Endothelial cell of umbilical vein (primary cell): ENCODE measurements around the gene APP. TPM values are rescaled to one million over a fixed set of nuclear protein-coding genes. Genes with fewer than 3 reads are reported as not detected.

Experiments used
- BruUV-seq: library from RNA; stranded (reverse); fragments of 400-500 nt; replicated peaks from 2 replicates; lab custom pipeline; 2021; lab: Mats Ljungman, UMichigan
- CTCF ChIA-PET: fragments of 300-600, 350-600 bp; sonication (Branson Sonifier 250); formaldehyde crosslinking; loops from one replicate; lab custom pipeline; 2021; ENCODE audit warnings: antibody characterized with exemption, inconsistent platforms; lab: Charles Lee
- POLR2A ChIA-PET: fragments of 300-600, 350-600 bp; sonication (Branson Sonifier 250); formaldehyde crosslinking; loops from one replicate; lab custom pipeline; 2021; ENCODE audit warnings: antibody characterized with exemption, inconsistent platforms; lab: Charles Lee
- DNase-seq: peaks from one replicate; pipeline ENCODE4 v3.0.0-alpha.2; 2011; ENCODE audit warnings: low read depth, low spot score
- FAIRE-seq: peaks from 2 replicates; lab custom pipeline; 2011; peaks lifted over from hg19 to GRCh38; lab: Jason Lieb, UNC
- H2AFZ ChIP-seq: 2 replicates; pipeline ENCODE4 v1.6.0; 2012; ENCODE audit warnings: low read depth, low read length, control low read depth, inconsistent platforms
- H3K27ac ChIP-seq: 2 replicates; pipeline ENCODE4 v1.5.1; 2011; ENCODE audit warnings: low read depth, mild to moderate bottlenecking, control low read depth, low read length, moderate library complexity; ENCODE audit not compliant: insufficient read depth
- H3K27me3 ChIP-seq, 2 experiments: 2 replicates each; pipeline versions ENCODE4 v1.6.0 to v1.6.1; 2011; ENCODE audit warnings: low read length in 2 of 2, mixed read lengths in 1 of 2; ENCODE audit not compliant: control insufficient read depth in 2 of 2, insufficient read depth in 2 of 2
- H3K36me3 ChIP-seq, 2 experiments: 2 replicates in 1 of 2; 3 replicates in 1 of 2; pipeline ENCODE4 v1.5.1; 2011; ENCODE audit warnings: low read length in 2 of 2, mild to moderate bottlenecking in 1 of 2, moderate library complexity in 1 of 2; ENCODE audit not compliant: control insufficient read depth in 2 of 2, insufficient read depth in 2 of 2; ENCODE audit errors: extremely low read depth in 1 of 2
- H3K4me1 ChIP-seq: 3 replicates; pipeline ENCODE4 v1.5.1; 2011; ENCODE audit warnings: mild to moderate bottlenecking, low read length; ENCODE audit not compliant: control insufficient read depth, insufficient read depth; ENCODE audit errors: extremely low read depth
- H3K4me2 ChIP-seq: 2 replicates; pipeline ENCODE4 v1.6.1; 2011; ENCODE audit warnings: low read length, control low read depth, mixed read lengths; ENCODE audit not compliant: insufficient read depth
- H3K4me3 ChIP-seq, 3 experiments: fragments of 200-600 bp in 1 of 3; sonication (generic), shearing (Covaris generic) in 1 of 3; replicated peaks in 1 of 3; 2 replicates each; pipeline ENCODE4 v1.5.1; 2011 to 2016; ENCODE audit warnings: control low read depth in 3 of 3, low read length in 3 of 3, mild to moderate bottlenecking in 2 of 3, inconsistent platforms in 1 of 3, low read depth in 1 of 3, moderate library complexity in 1 of 3; ENCODE audit not compliant: insufficient read depth in 1 of 3
- H3K79me2 ChIP-seq: 2 replicates; pipeline ENCODE4 v1.6.0; 2012; ENCODE audit warnings: low read length, inconsistent platforms; ENCODE audit not compliant: control insufficient read depth, insufficient read depth
- H3K9ac ChIP-seq: replicated peaks from 2 replicates; pipeline ENCODE3; 2011; ENCODE audit warnings: low read length, control low read depth; ENCODE audit not compliant: insufficient read depth; ENCODE audit errors: extremely low read depth
- H3K9me1 ChIP-seq: replicated peaks from 3 replicates; pipeline ENCODE4 v1.6.0; 2011; ENCODE audit warnings: mild to moderate bottlenecking, low read length; ENCODE audit not compliant: control insufficient read depth, insufficient read depth; ENCODE audit errors: extremely low read depth
- H3K9me3 ChIP-seq: replicated peaks from 2 replicates; pipeline ENCODE4 v1.5.1; 2012; ENCODE audit warnings: low read length, inconsistent platforms; ENCODE audit not compliant: control insufficient read depth, insufficient read depth
- H4K20me1 ChIP-seq: replicated peaks from 2 replicates; pipeline ENCODE3; 2011; ENCODE audit warnings: mild to moderate bottlenecking, low read length; ENCODE audit not compliant: control insufficient read depth, insufficient read depth; ENCODE audit errors: extremely low read depth
- CTCF ChIP-seq, 2 donors: IDR thresholded peaks; 1 replicate in 1 of 2; 2 replicates in 1 of 2; pipeline ENCODE4 v1.5.1; 2011; ENCODE audit warnings: low read length in 2 of 2, mild to moderate bottlenecking in 2 of 2, moderate library complexity in 2 of 2, control low read depth in 1 of 2, inconsistent platforms in 1 of 2, low read depth in 1 of 2; ENCODE audit not compliant: insufficient read depth in 1 of 2; ENCODE audit errors: extremely low read depth in 1 of 2
- EZH2 ChIP-seq: IDR thresholded peaks from 2 replicates; pipeline ENCODE4 v1.6.1; 2012; ENCODE audit warnings: borderline replicate concordance, low read depth, mild to moderate bottlenecking, moderate library complexity, low read length, inconsistent platforms; ENCODE audit not compliant: severe bottlenecking
- FOS ChIP-seq: IDR thresholded peaks from 2 replicates; pipeline ENCODE4 v1.6.1; 2011; ENCODE audit warnings: mild to moderate bottlenecking, low read length, moderate library complexity, borderline replicate concordance; ENCODE audit not compliant: insufficient read depth
- GATA2 ChIP-seq: IDR thresholded peaks from 2 replicates; pipeline ENCODE4 v1.7.0; 2011; ENCODE audit warnings: low read depth, mild to moderate bottlenecking, moderate library complexity, mixed read lengths, low read length; ENCODE audit not compliant: insufficient read length, insufficient read depth
- JUN ChIP-seq: IDR thresholded peaks from 2 replicates; pipeline ENCODE4 v1.6.1; 2011; ENCODE audit warnings: borderline replicate concordance, low read depth; ENCODE audit not compliant: insufficient read length, insufficient read depth
- MAX ChIP-seq: IDR thresholded peaks from 2 replicates; pipeline ENCODE4 v1.6.1; 2011; ENCODE audit not compliant: insufficient read depth, insufficient read length
- MYC ChIP-seq: IDR thresholded peaks from one replicate; pipeline ENCODE4 v1.6.1; 2011; ENCODE audit warnings: mild to moderate bottlenecking, low read depth, low read length
- POLR2A ChIP-seq: IDR thresholded peaks from 2 replicates; pipeline ENCODE4 v1.6.1; 2012; ENCODE audit warnings: low read depth, mild to moderate bottlenecking, control low read depth, low read length
- POLR2AphosphoS5 ChIP-seq: IDR thresholded peaks from 2 replicates; pipeline ENCODE4 v1.6.1; 2012; ENCODE audit warnings: low read depth, mild to moderate bottlenecking, control low read depth, low read length, moderate library complexity; ENCODE audit not compliant: insufficient read depth
- dilution Hi-C: fragments of 300-500 bp; cut with MboI; formaldehyde crosslinking; loops from one replicate; pipeline ENCODE4 v1.15.0; 2019; ENCODE audit warnings: low sequenced_read_pairs; ENCODE audit not compliant: extremely low pct_ligation_motif_present
- intact Hi-C: fragments of 100-400 bp; cut with micrococcal nuclease; formaldehyde crosslinking; loops from one replicate; pipeline ENCODE4 v1.10.0; 2022
- polyA plus RNA-seq, 4 experiments: library from polyadenylated mRNA; depleted of rRNA in 3 of 4; stranded (reverse) in 3 of 4; unstranded in 1 of 4; fragments of >200 nt; gene quantifications; 2 replicates each; pipeline versions ENCODE4 v1.2.1 to v1.2.3, GENCODE V29; 2011 to 2012; ENCODE audit warnings: missing spikeins in 1 of 4
- total RNA-seq: library from RNA; stranded (reverse); gene quantifications from 2 replicates; pipeline ENCODE4 v1.2.3, GENCODE V29; 2021

APP gene
- total and polyA plus RNA-seq, 2 donors (not counting 3 experiments of a cell fraction or from before 2014, with no cell fraction given) = 914 to 928 TPM

- no peaks in the 10 kb centered on the region for H3K27me3 ChIP-seq
- H3K4me2 ChIP-seq = peak overlapping the region; percentile 47
- H3K4me1 ChIP-seq = peaks cover 52% of the 10 kb centered on the region
- no peak overlapping the region for H3K9ac ChIP-seq
- no peak overlapping the region for H2AFZ ChIP-seq
- DNase-seq (no peak), FAIRE-seq (no peak)
- H3K36me3 ChIP-seq = no peaks in the 10 kb centered on the region
- H3K4me3 ChIP-seq = no peak overlapping the region
- intact Hi-C loops = loop anchor here (5.0 kb wide), 1 partner anchor 97 kb away; no protein-coding TSS in a partner anchor
- no peaks in the 10 kb centered on the region for H3K9me3 ChIP-seq
- no TSS peak for BruUV-seq
- ChIA-PET POLR2A (no interaction called here), CTCF (interaction anchor here (1.5 kb wide), 1 partner anchor 10 kb away, joined by 7 read pairs; no protein-coding TSS in a partner anchor)
- TF ChIP-seq POLR2A (no peak), MYC (no peak), MAX (no peak), POLR2AphosphoS5 (no peak), GATA2 (no peak)
- peaks cover 20% of the 10 kb centered on the region for H4K20me1 ChIP-seq
- no peak overlapping the region for H3K27ac ChIP-seq
- dilution Hi-C loops = no loop called here
- peaks cover 98% of the 10 kb centered on the region for H3K79me2 ChIP-seq
- peaks cover 2% of the 10 kb centered on the region for H3K9me1 ChIP-seq
These were observed 100.4 kb downstream of the APP start for GRCh38 chr21:26070121-26070520.

GRCh38 chr21:26068776-26069175 is 101.8 kb downstream of the APP start:
- no peak overlapping the region for H2AFZ ChIP-seq
- H3K27ac ChIP-seq = no peak overlapping the region
- peaks cover 99% of the 10 kb centered on the region for H3K79me2 ChIP-seq
- H3K4me2 ChIP-seq = no peak overlapping the region
- peaks cover 2% of the 10 kb centered on the region for H3K9me1 ChIP-seq
- ChIA-PET CTCF (interaction anchor here (1.7 kb wide), 1 partner anchor 17 kb away, joined by 4 read pairs; no protein-coding TSS in a partner anchor), POLR2A (no interaction called here)
- peaks cover 18% of the 10 kb centered on the region for H4K20me1 ChIP-seq
- FAIRE-seq = no peak
- H3K4me1 ChIP-seq = peaks cover 52% of the 10 kb centered on the region
- no peaks in the 10 kb centered on the region for H3K36me3 ChIP-seq
- no peak overlapping the region for H3K9ac ChIP-seq
- no peak for DNase-seq
- intact Hi-C loops = no loop called here
- TF ChIP-seq CTCF (IDR thresholded peaks at IDR 0.05; ENCODE audit: extremely low read depth in 1 of 2, insufficient read depth in 1 of 2, low read depth in 1 of 2, low read length in 2 of 2) = no peak
- no peak for TF ChIP-seq MAX
- no peak for TF ChIP-seq FOS
- TF ChIP-seq GATA2 = no peak
- no peak for TF ChIP-seq MYC
- TF ChIP-seq POLR2A = no peak
- no peak for TF ChIP-seq POLR2AphosphoS5
- TF ChIP-seq JUN = no peak
- TF ChIP-seq EZH2 = no peak
- H3K4me3 ChIP-seq = no peak overlapping the region
- no peaks in the 10 kb centered on the region for H3K9me3 ChIP-seq
- H3K27me3 ChIP-seq = no peaks in the 10 kb centered on the region
- no TSS peak for BruUV-seq
- dilution Hi-C loops = no loop called here
